SU-DHL-6 (cell line): ENCODE data around the gene CBLL1.

Experiments used
- H2AFZ ChIP-seq: fragments of 200-600 bp; sonication (generic); 2 replicates; pipeline ENCODE4 v1.6.1; 2014; ENCODE audit warnings: low read depth, mild to moderate bottlenecking, moderate library complexity, mixed read lengths, antibody characterized with exemption, low read length; ENCODE audit not compliant: severe bottlenecking
- H3F3A ChIP-seq: fragments of 200-600 bp; shearing (Covaris generic); 2 replicates; pipeline ENCODE4 v1.6.0; 2016; ENCODE audit warnings: antibody characterized with exemption, mild to moderate bottlenecking; ENCODE audit not compliant: insufficient read depth
- H3K27ac ChIP-seq: fragments of 200-600 bp; sonication (generic); 2 replicates; pipeline ENCODE4 v1.5.1; 2016; ENCODE audit warnings: low read depth, mild to moderate bottlenecking, low read length, moderate library complexity, mixed read lengths
- H3K27me3 ChIP-seq: fragments of 200-600 bp; sonication (generic), shearing (Covaris generic); 2 replicates; pipeline ENCODE4 v1.6.0; 2014; ENCODE audit warnings: mild to moderate bottlenecking, low read length
- H3K36me3 ChIP-seq: fragments of 200-600 bp; sonication (generic); 2 replicates; pipeline ENCODE4 v1.6.1; 2014; ENCODE audit warnings: mild to moderate bottlenecking, low read length, mixed read lengths
- H3K4me2 ChIP-seq: fragments of 300-600, 200-600 bp; shearing (Covaris generic), sonication (generic); 2 replicates; pipeline ENCODE4 v1.6.0; 2014; ENCODE audit warnings: low read length, low read depth, mild to moderate bottlenecking; ENCODE audit not compliant: poor library complexity, severe bottlenecking
- H3K4me3 ChIP-seq: fragments of 200-600 bp; sonication (generic); 2 replicates; pipeline ENCODE4 v1.5.1; 2014; ENCODE audit warnings: antibody characterized with exemption, low read length, mild to moderate bottlenecking, mixed read lengths; ENCODE audit not compliant: insufficient read depth, poor library complexity, severe bottlenecking
- H3K79me2 ChIP-seq: fragments of 200-600 bp; sonication (generic); 2 replicates; pipeline ENCODE4 v1.6.1; 2014; ENCODE audit warnings: mild to moderate bottlenecking, low read length, moderate library complexity; ENCODE audit not compliant: insufficient read depth
- H3K9ac ChIP-seq: fragments of 200-600 bp; sonication (generic); 2 replicates; pipeline ENCODE4 v1.7.0; 2014; ENCODE audit warnings: mild to moderate bottlenecking, low read length
- H3K9me2 ChIP-seq: fragments of 200-600 bp; sonication (generic); replicated peaks from 2 replicates; pipeline ENCODE4 v1.6.1; 2014; ENCODE audit warnings: low read length; ENCODE audit not compliant: insufficient read depth
- H3K9me3 ChIP-seq: fragments of 200-600 bp; sonication (generic); 2 replicates; pipeline ENCODE4 v1.6.1; 2014; ENCODE audit warnings: low read length, mixed read lengths; ENCODE audit not compliant: insufficient read depth
- H4K20me1 ChIP-seq: fragments of 200-600 bp; sonication (generic); 2 replicates; pipeline ENCODE4 v1.6.1; 2014; ENCODE audit warnings: low read depth, mild to moderate bottlenecking, antibody characterized with exemption, low read length, moderate library complexity, mixed read lengths
- CTCF ChIP-seq: fragments of 200-600 bp; sonication (generic); IDR thresholded peaks from one replicate; pipeline ENCODE4 v1.5.1; 2017; ENCODE audit warnings: antibody characterized with exemption, mild to moderate bottlenecking, low read length, moderate library complexity; ENCODE audit not compliant: insufficient read depth, poor library complexity, severe bottlenecking
- EZH2phosphoT487 ChIP-seq: fragments of 200-600 bp; sonication (generic), shearing (Covaris generic); conservative IDR thresholded peaks from 2 replicates; pipeline ENCODE4 v1.6.1; 2018; ENCODE audit warnings: mild to moderate bottlenecking, antibody characterized with exemption, low read length, moderate library complexity, mixed read lengths

Gene CBLL1

GRCh38 chr7:107788662-107789061 is 44.7 kb downstream of the CBLL1 start:
- no peaks in the 10 kb centered on the region for H3K79me2 ChIP-seq
- no peaks in the 10 kb centered on the region for H4K20me1 ChIP-seq
- H3F3A ChIP-seq = 0 out of 2 replicates have a peak, but pooled peaks cover 3% of the 10 kb centered on the region
- H3K9me2 ChIP-seq = no peaks in the 10 kb centered on the region
- H3K27me3 ChIP-seq = no peaks in the 10 kb centered on the region
- no peak for TF ChIP-seq CTCF
- no peak for TF ChIP-seq EZH2phosphoT487
- no peaks in the 10 kb centered on the region for H3K9me3 ChIP-seq
- no peak overlapping the region for H3K4me3 ChIP-seq
- no peak overlapping the region for H3K9ac ChIP-seq
- no peak overlapping the region for H3K27ac ChIP-seq
- peak overlapping the region; percentile 24 for H3K4me2 ChIP-seq
- no peaks in the 10 kb centered on the region for H3K36me3 ChIP-seq
- no peak overlapping the region for H2AFZ ChIP-seq

GRCh38 chr7:107789647-107790046 is 45.7 kb downstream of the CBLL1 start:
- H4K20me1 ChIP-seq = no peaks in the 10 kb centered on the region
- no peak overlapping the region for H3K27ac ChIP-seq
- H2AFZ ChIP-seq = no peak overlapping the region
- H3K4me3 ChIP-seq = no peak overlapping the region
- no peak overlapping the region for H3K4me2 ChIP-seq
- H3K9me2 ChIP-seq = no peaks in the 10 kb centered on the region
- TF ChIP-seq CTCF = no peak
- no peak for TF ChIP-seq EZH2phosphoT487
- no peaks in the 10 kb centered on the region for H3K27me3 ChIP-seq
- H3K9ac ChIP-seq = no peak overlapping the region
- no peaks in the 10 kb centered on the region for H3K79me2 ChIP-seq
- H3F3A ChIP-seq = 0 out of 2 replicates have a peak, but pooled peaks cover 3% of the 10 kb centered on the region
- H3K36me3 ChIP-seq = no peaks in the 10 kb centered on the region
- H3K9me3 ChIP-seq = no peaks in the 10 kb centered on the region

GRCh38 chr7:107792364-107792763 is 48.4 kb downstream of the CBLL1 start:
- Histone ChIP-seq H3K36me3 (no peaks in the 10 kb centered on the region), H3K27me3 (no peaks in the 10 kb centered on the region), H3F3A (0 out of 2 replicates have a peak, but pooled peaks cover 3% of the 10 kb centered on the region), H4K20me1 (no peaks in the 10 kb centered on the region), H3K79me2 (no peaks in the 10 kb centered on the region), H3K9ac (no peak overlapping the region), H3K4me2 (no peak overlapping the region), H2AFZ (no peak overlapping the region), H3K9me3 (no peaks in the 10 kb centered on the region), H3K27ac (no peak overlapping the region), H3K9me2 (no peaks in the 10 kb centered on the region), H3K4me3 (no peak overlapping the region)
- TF ChIP-seq CTCF = no peak
- TF ChIP-seq EZH2phosphoT487 = no peak
